Spleen (tissue), 11 donors: ENCODE data around the gene LRRC58. TPM values are rescaled to one million over a fixed set of nuclear protein-coding genes. Genes with fewer than 3 reads are reported as not detected.
"Not testable (repeated sequence)": the region's sequence is repeated elsewhere in the genome, so short reads cannot be mapped to it uniquely, and the experiment has no call there.

ENCODE experiments used
- DNase-seq: peaks from one replicate; pipeline ENCODE4 v3.0.0-alpha.2; 2020
- H3K27ac ChIP-seq, 8 donors: fragments of 200-600 bp; sonication (generic) in 7 of 8; 1 replicate in 4 of 8; 2 replicates in 4 of 8; pipeline versions ENCODE4 v1.5.0 to v1.8.0; 2016 to 2021; ENCODE audit warnings: inconsistent platforms in 4 of 8, mild to moderate bottlenecking in 4 of 8, moderate library complexity in 1 of 8
- H3K27me3 ChIP-seq, 7 donors: fragments of 200-600 bp; sonication (generic) in 6 of 7; replicated peaks in 1 of 7; 1 replicate in 4 of 7; 2 replicates in 3 of 7; pipeline versions ENCODE4 v1.5.0 to v1.8.0; 2016 to 2021; ENCODE audit warnings: inconsistent platforms in 3 of 7, mild to moderate bottlenecking in 1 of 7
- H3K36me3 ChIP-seq, 6 donors: fragments of 200-600 bp; sonication (generic) in 5 of 6; 1 replicate in 4 of 6; 2 replicates in 2 of 6; pipeline versions ENCODE4 v1.5.0 to v1.8.0; 2016 to 2021; ENCODE audit warnings: inconsistent platforms in 2 of 6
- H3K4me1 ChIP-seq, 6 donors: fragments of 200-600 bp; sonication (generic) in 5 of 6; 1 replicate in 3 of 6; 2 replicates in 3 of 6; pipeline versions ENCODE4 v1.5.0 to v1.8.0; 2016 to 2021; ENCODE audit warnings: inconsistent platforms in 3 of 6
- H3K4me3 ChIP-seq, 8 donors: fragments of 200-600 bp; sonication (generic) in 7 of 8; 1 replicate in 4 of 8; 2 replicates in 4 of 8; pipeline versions ENCODE4 v1.5.0 to v1.8.0; 2016 to 2021; ENCODE audit warnings: inconsistent platforms in 4 of 8, mild to moderate bottlenecking in 4 of 8, moderate library complexity in 2 of 8
- H3K9me3 ChIP-seq, 8 donors: fragments of 200-600 bp; sonication (generic) in 7 of 8; 1 replicate in 4 of 8; 2 replicates in 4 of 8; pipeline versions ENCODE4 v1.5.0 to v1.8.0; 2016 to 2021; ENCODE audit warnings: inconsistent platforms in 4 of 8
- CTCF ChIP-seq, 11 experiments: fragments of 200-600 bp in 7 of 11; fragments of 450-650 bp in 4 of 11; sonication (generic) in 4 of 11; IDR thresholded peaks in 8 of 11; conservative IDR thresholded peaks in 3 of 11; 1 replicate in 7 of 11; 2 replicates in 4 of 11; pipeline versions ENCODE4 v1.4.0 to v1.8.0; 2016 to 2021; ENCODE audit warnings: antibody characterized with exemption in 11 of 11, inconsistent platforms in 4 of 11, mild to moderate bottlenecking in 1 of 11
- POLR2A ChIP-seq, 3 donors: fragments of 450-650 bp; IDR thresholded peaks; one replicate each; pipeline ENCODE4 v1.5.1; 2017; ENCODE audit warnings: antibody characterized with exemption in 3 of 3, mild to moderate bottlenecking in 1 of 3
- POLR2AphosphoS5 ChIP-seq, 3 donors: sonication (generic); formaldehyde crosslinking; IDR thresholded peaks; one replicate each; pipeline ENCODE4 v1.5.1; 2017; ENCODE audit warnings: antibody characterized with exemption in 3 of 3
- WGBS, 5 donors: extraction: QIAGEN DNeasy Blood & Tissue Kit in 3 of 5; methylation state at CpG; one replicate each; pipeline versions ENCODE4 v1.1.5 to v1.1.7; 2013 to 2018; 5-methylcytosine and 5-hydroxymethylcytosine counted together
- intact Hi-C: fragments of 100-400 bp; cut with DNase I; formaldehyde crosslinking; loops from one replicate; pipeline ENCODE4 v1.15.0; 2023; ENCODE audit warnings: low total_unique reads
- polyA plus RNA-seq, 3 donors: library from polyadenylated mRNA; stranded (reverse); fragments of 200-250 nt; gene quantifications; one replicate each; pipeline ENCODE4 v1.2.1, GENCODE V29; 2013
- total RNA-seq, 7 donors: library from RNA; depleted of rRNA in 3 of 7; stranded (reverse); fragments of >200 nt in 3 of 7; fragmentation: NEBNext Ultra II Directional in 4 of 7; extraction: Animal tissue kit (Norgen Biotek cat#: 25700) in 4 of 7; gene quantifications; one replicate each; pipeline versions ENCODE4 v1.1.0 to v1.2.1, GENCODE V29; 2016 to 2021
- donor health status: healthy with polysubstance abuse.
- donor health status: DM: no; HTN: no; CAD: no; lungs with moderate emphysema.
- donor health status: DM: no; HTN: no; CAD: no.
- donor health status: Bipolar disorder and iron deficiency.
- donor health status: healthy.
- donor health status: DM: no; HTN: no; CAD: no.
- donor health status: DM: yes; HTN: yes; CAD: no.

Gene LRRC58
- total and polyA plus RNA-seq, 10 donors: 4.2 to 38.7 (median 21.2) TPM

GRCh38 chr3:120299403-120299802 is 49.8 kb downstream of the LRRC58 start:
- Histone ChIP-seq H3K36me3 (no peaks in the 10 kb centered on the region), H3K4me1 (no peaks in the 10 kb centered on the region)
- TF ChIP-seq CTCF (IDR thresholded peaks at IDR 0.05 in 8 of 11, conservative IDR thresholded peaks at IDR 0.05 in 3 of 11) (no peak), POLR2A (IDR thresholded peaks at IDR 0.05) (no peak)

DNA sequence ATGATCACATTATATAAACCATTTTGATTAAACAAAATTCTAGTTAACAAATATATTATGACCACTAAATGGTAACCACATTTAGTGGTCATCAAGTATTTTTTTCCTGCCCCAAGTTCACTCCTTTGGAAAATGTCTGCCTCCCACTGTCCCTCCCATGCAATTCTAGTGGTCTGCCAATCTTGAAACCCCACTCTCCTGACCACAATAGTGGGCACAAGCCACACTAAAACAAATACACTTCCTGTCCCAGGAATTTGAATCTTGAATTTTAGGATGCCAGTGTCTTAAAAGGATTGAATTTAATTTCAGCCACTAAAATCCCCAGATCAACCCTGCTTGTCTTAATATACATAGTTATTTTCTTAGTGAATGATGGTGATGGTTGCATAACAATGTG is 50.2 kb downstream of the LRRC58 start:
- Histone ChIP-seq H3K4me3 (no peak overlapping the region), H3K9me3 (peaks cover 0 to 11% (median 2%) of the 10 kb centered on the region in 8 donors), H3K36me3 (no peaks in the 10 kb centered on the region), H3K4me1 (no peaks in the 10 kb centered on the region), H3K27ac (no peak overlapping the region), H3K27me3 (no peaks in the 10 kb centered on the region)
- intact Hi-C loops: no loop called here
- TF ChIP-seq CTCF (IDR thresholded peaks at IDR 0.05 in 8 of 11, conservative IDR thresholded peaks at IDR 0.05 in 3 of 11) (no peak), POLR2A (IDR thresholded peaks at IDR 0.05) (no peak), POLR2AphosphoS5 (IDR thresholded peaks at IDR 0.05) (no peak)
- DNase-seq: no peak

More at GRCh38 chr3:120299403-120299802, 49.8 kb downstream of the LRRC58 start:
- Histone ChIP-seq H3K9me3 (peaks cover 0 to 7% (median 0%) of the 10 kb centered on the region in 8 donors), H3K27me3 (no peaks in the 10 kb centered on the region), H3K4me3 (no peak overlapping the region), H3K27ac (no peak overlapping the region)
- intact Hi-C loops: no loop called here
- no peak for DNase-seq

GRCh38 chr3:120291552-120291951 is 57.6 kb downstream of the LRRC58 start:
- peaks cover 0 to 12% (median 4%) of the 10 kb centered on the region in 7 donors for H3K27me3 ChIP-seq
- DNase-seq, intact Hi-C loops, H3K4me1 ChIP-seq, H3K27ac ChIP-seq, H3K36me3 ChIP-seq, H3K4me3 ChIP-seq: not testable (repeated sequence)
- peaks cover 0 to 49% (median 20%) of the 10 kb centered on the region in 8 donors for H3K9me3 ChIP-seq
- WGBS, 5 donors: 78 to 89% (median 81%) methylated on average over 2 of the region's 2 CpGs

DNA sequence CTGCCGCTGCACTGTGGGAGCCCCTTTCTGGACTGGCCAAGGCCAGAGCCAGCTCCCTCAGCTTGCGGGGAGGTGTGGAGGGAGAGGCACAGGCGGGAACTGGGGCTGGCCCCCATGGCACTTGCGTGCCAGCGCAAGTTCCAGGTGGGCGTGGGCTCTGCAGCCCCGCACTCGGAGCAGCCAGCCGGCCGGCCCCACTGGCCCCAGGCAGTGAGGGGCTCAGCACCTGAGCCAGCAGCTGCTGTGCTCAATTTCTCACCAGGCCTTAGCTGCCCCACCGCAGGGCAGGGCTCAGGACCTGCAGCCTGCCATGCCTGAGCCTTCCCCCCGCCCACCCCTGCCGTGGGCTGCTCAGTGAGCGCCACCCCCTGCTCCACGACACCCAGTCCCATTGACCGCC is 59.5 kb downstream of the LRRC58 start:
- intact Hi-C loops: no loop called here
- H3K4me1 ChIP-seq: peaks cover 0 to 9% (median 6%) of the 10 kb centered on the region in 6 donors
- WGBS, 5 donors: 72 to 100% (median 96%) methylated on average over 2 to 16 of the region's 16 CpGs
- peaks cover 0 to 31% (median 15%) of the 10 kb centered on the region in 7 donors for H3K27me3 ChIP-seq
- no peak overlapping the region for H3K4me3 ChIP-seq
- no peak for DNase-seq
- no peaks in the 10 kb centered on the region for H3K36me3 ChIP-seq
- no peak for TF ChIP-seq POLR2A (IDR thresholded peaks at IDR 0.05)
- no peak overlapping the region for H3K27ac ChIP-seq
- H3K9me3 ChIP-seq: peaks cover 0 to 44% (median 20%) of the 10 kb centered on the region in 8 donors

DNA sequence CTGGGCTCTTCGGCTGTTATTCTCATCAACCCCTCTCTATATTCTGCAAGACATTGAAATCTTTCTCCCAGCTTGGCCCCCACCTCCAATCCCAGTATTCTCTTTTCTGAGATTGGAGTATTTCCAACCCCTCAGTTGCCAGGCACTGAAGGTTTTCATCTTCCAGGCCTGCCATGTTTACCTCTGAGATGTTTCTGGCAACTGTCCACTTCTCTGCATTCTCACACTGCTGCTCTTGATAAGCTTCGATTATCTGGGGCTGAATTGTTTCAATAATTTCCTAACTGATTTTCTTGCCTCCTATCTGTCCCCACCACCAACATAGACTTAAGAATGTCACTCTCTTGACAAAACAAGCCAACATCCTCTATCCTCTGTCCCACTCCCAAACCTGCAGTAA is 62.7 kb downstream of the LRRC58 start:
- intact Hi-C loops: no loop called here
- Histone ChIP-seq H3K36me3 (no peaks in the 10 kb centered on the region), H3K9me3 (peaks cover 0 to 13% (median 0%) of the 10 kb centered on the region in 8 donors), H3K4me3 (no peak overlapping the region), H3K27ac (no peak overlapping the region), H3K4me1 (peaks cover 0 to 12% (median 7%) of the 10 kb centered on the region in 6 donors), H3K27me3 (peaks cover 0 to 45% (median 19%) of the 10 kb centered on the region in 7 donors)
- TF ChIP-seq CTCF (IDR thresholded peaks at IDR 0.05 in 8 of 11, conservative IDR thresholded peaks at IDR 0.05 in 3 of 11) (no peak), POLR2A (IDR thresholded peaks at IDR 0.05) (no peak), POLR2AphosphoS5 (IDR thresholded peaks at IDR 0.05) (no peak)
- no peak for DNase-seq
- 57 to 76% (median 65%) methylated on average over 2 of the region's 2 CpGs for WGBS, 5 donors
